ENCODE results near the gene KCNQ2. TPM values are rescaled to one million over a fixed set of nuclear protein-coding genes. Genes with fewer than 3 reads are reported as not detected.

The KCNQ2 gene
- total and polyA plus RNA-seq, 10 of the 15 experiments (the other 5 are each of a cell fraction or from before 2014, with no cell fraction given) = 0.06 to 0.49 (median 0.26) TPM; not detected in 7

DNA sequence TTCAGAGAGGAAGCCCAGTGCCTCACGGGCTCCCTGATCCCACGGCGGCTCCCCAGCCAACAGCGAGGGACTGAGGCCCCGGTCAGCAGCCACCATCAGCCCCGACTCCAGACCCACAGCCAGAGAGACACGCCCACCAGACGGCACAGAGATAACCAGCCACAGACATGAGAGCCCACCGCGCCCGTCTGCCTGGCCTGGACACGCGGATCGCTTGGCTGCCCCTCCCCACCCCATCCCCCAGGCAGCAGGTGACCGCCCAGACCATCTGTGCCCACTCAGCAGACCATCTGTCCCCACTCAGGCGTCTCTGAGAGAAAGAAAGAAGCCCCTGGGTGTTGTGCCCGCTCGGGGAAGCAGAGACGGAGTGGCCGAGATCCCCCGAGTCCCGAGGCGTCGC lies 55.8 kb downstream of the KCNQ2 start:
- DNase-seq (ENCODE audit: low read depth, low spot score) (no peak), ATAC-seq (no peak), FAIRE-seq (no peak)
- 47% methylated on average over 24 of the region's 24 CpGs for WGBS (ENCODE audit: insufficient coverage, insufficient replicate concordance, low lambda C conversion rate, missing lambda C conversion rate)
- ChIA-PET POLR2A (no interaction called here), CTCF (no interaction called here), SMC1A (ENCODE audit: uncharacterized antibody, unreplicated experiment) (no interaction called here), RAD21 (ENCODE audit: unreplicated experiment) (no interaction called here)
- Histone ChIP-seq H3K9me3 (replicated peaks; ENCODE audit: control insufficient read depth, insufficient read depth, low read length) (no peaks in the 10 kb centered on the region), H3K36me3 (ENCODE audit: control insufficient read depth in 2 of 2, insufficient read depth in 2 of 2, low read length in 1 of 2) (no peaks in the 10 kb centered on the region), H2AFZ (ENCODE audit: control insufficient read depth, low read depth, low read length) (no peak overlapping the region), H3K4me3 (no peak overlapping the region), H3K9ac (ENCODE audit: control insufficient read depth, insufficient read depth, low read length) (no peak overlapping the region), H3K4me1 (ENCODE audit: control insufficient read depth, insufficient read depth, low read length) (no peaks in the 10 kb centered on the region), H3K79me2 (ENCODE audit: control insufficient read depth, insufficient read depth, low read length) (no peaks in the 10 kb centered on the region), H3K27ac (ENCODE audit: control insufficient read depth, insufficient read depth) (no peak overlapping the region), H3K4me2 (ENCODE audit: control insufficient read depth, insufficient read depth) (no peak overlapping the region), H4K20me1 (ENCODE audit: control insufficient read depth, insufficient read depth) (no peaks in the 10 kb centered on the region), H3K27me3 (replicated peaks in 1 of 2; ENCODE audit: control insufficient read depth in 2 of 2, insufficient read depth in 2 of 2, low read length in 1 of 2) (no peaks in the 10 kb centered on the region; a peak in 2 of 4 replicates)
- BruUV-seq (replicated peaks) = no TSS peak
- TF ChIP-seq ZNF207 (IDR thresholded peaks at IDR 0.05; ENCODE audit: borderline replicate concordance) (no peak), NR2C2 (IDR thresholded peaks at IDR 0.05; ENCODE audit: borderline replicate concordance, control insufficient read depth, insufficient read length, low read depth) (no peak), NRF1 (conservative IDR thresholded peaks at IDR 0.05; ENCODE audit: low read depth, low read length) (no peak), MTA3 (IDR thresholded peaks at IDR 0.05; ENCODE audit: borderline replicate concordance, low read length) (no peak)
- TF ChIP-seq, protein P1, sequence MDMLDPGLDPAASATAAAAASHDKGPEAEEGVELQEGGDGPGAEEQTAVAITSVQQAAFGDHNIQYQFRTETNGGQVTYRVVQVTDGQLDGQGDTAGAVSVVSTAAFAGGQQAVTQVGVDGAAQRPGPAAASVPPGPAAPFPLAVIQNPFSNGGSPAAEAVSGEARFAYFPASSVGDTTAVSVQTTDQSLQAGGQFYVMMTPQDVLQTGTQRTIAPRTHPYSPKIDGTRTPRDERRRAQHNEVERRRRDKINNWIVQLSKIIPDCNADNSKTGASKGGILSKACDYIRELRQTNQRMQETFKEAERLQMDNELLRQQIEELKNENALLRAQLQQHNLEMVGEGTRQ (IDR thresholded peaks at IDR 0.05; ENCODE audit: borderline replicate concordance, low read depth, low read length) = no peak
- TF ChIP-seq, protein P2, sequence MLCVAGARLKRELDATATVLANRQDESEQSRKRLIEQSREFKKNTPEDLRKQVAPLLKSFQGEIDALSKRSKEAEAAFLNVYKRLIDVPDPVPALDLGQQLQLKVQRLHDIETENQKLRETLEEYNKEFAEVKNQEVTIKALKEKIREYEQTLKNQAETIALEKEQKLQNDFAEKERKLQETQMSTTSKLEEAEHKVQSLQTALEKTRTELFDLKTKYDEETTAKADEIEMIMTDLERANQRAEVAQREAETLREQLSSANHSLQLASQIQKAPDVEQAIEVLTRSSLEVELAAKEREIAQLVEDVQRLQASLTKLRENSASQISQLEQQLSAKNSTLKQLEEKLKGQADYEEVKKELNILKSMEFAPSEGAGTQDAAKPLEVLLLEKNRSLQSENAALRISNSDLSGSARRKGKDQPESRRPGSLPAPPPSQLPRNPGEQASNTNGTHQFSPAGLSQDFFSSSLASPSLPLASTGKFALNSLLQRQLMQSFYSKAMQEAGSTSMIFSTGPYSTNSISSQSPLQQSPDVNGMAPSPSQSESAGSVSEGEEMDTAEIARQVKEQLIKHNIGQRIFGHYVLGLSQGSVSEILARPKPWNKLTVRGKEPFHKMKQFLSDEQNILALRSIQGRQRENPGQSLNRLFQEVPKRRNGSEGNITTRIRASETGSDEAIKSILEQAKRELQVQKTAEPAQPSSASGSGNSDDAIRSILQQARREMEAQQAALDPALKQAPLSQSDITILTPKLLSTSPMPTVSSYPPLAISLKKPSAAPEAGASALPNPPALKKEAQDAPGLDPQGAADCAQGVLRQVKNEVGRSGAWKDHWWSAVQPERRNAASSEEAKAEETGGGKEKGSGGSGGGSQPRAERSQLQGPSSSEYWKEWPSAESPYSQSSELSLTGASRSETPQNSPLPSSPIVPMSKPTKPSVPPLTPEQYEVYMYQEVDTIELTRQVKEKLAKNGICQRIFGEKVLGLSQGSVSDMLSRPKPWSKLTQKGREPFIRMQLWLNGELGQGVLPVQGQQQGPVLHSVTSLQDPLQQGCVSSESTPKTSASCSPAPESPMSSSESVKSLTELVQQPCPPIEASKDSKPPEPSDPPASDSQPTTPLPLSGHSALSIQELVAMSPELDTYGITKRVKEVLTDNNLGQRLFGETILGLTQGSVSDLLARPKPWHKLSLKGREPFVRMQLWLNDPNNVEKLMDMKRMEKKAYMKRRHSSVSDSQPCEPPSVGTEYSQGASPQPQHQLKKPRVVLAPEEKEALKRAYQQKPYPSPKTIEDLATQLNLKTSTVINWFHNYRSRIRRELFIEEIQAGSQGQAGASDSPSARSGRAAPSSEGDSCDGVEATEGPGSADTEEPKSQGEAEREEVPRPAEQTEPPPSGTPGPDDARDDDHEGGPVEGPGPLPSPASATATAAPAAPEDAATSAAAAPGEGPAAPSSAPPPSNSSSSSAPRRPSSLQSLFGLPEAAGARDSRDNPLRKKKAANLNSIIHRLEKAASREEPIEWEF (IDR thresholded peaks at IDR 0.05; ENCODE audit: insufficient replicate concordance, low read depth, low read length) = no peak
- in situ Hi-C loops (cut with MboI) = no loop called here
- intact Hi-C loops (cut with micrococcal nuclease; ENCODE audit: unreplicated experiment) = no loop called here
